Measurements from ENCODE around the gene HDLBP. TPM values are rescaled to one million over a fixed set of nuclear protein-coding genes. Genes with fewer than 3 reads are reported as not detected.
A peak's percentile ranks its signal among the peaks of the same experiment; 100 is the strongest.

The HDLBP gene
- total RNA-seq, 4 donors from 2014 or later = 361 to 651 (median 454) TPM

GRCh38 chr2:241225983-241226382 lies 89.5 kb downstream of the HDLBP start:
- Histone ChIP-seq H3K36me3 (peaks cover 0 to 49% (median 0%) of the 10 kb centered on the region in 3 donors), H3K9me3 (no peaks in the 10 kb centered on the region), H3K27ac (no peak overlapping the region), H3K4me3 (no peak overlapping the region), H3K4me1 (peaks cover 0 to 8% (median 0%) of the 10 kb centered on the region in 4 donors), H3K27me3 (no peaks in the 10 kb centered on the region)
- TF ChIP-seq POLR2A (IDR thresholded peaks at IDR 0.05) = no peak
- TF ChIP-seq CTCF (IDR thresholded peaks at IDR 0.05) = no peak
- no peak for DNase-seq

- peaks cover 0 to 45% (median 0%) of the 10 kb centered on the region in 3 donors for H3K36me3 ChIP-seq
- no peak overlapping the region for H3K4me3 ChIP-seq
- TF ChIP-seq POLR2A (IDR thresholded peaks at IDR 0.05) (no peak), CTCF (IDR thresholded peaks at IDR 0.05) (no peak)
- no peaks in the 10 kb centered on the region for H3K9me3 ChIP-seq
- DNase-seq = no peak
- H3K27me3 ChIP-seq = no peaks in the 10 kb centered on the region
- H3K4me1 ChIP-seq = peaks cover 0 to 8% (median 0%) of the 10 kb centered on the region in 4 donors
- H3K27ac ChIP-seq = no peak overlapping the region
Observed at GRCh38 chr2:241225545-241225944, 89.9 kb downstream of the HDLBP start.

GRCh38 chr2:241224851-241225438 lies 90.5 kb downstream of the HDLBP start:
- H3K36me3 ChIP-seq = peaks cover 0 to 39% (median 0%) of the 10 kb centered on the region in 3 donors
- TF ChIP-seq POLR2A (IDR thresholded peaks at IDR 0.05) = no peak
- no peak for TF ChIP-seq CTCF (IDR thresholded peaks at IDR 0.05)
- H3K27me3 ChIP-seq = no peaks in the 10 kb centered on the region
- peaks cover 0 to 8% (median 0%) of the 10 kb centered on the region in 4 donors for H3K4me1 ChIP-seq
- no peaks in the 10 kb centered on the region for H3K9me3 ChIP-seq
- no peak overlapping the region for H3K4me3 ChIP-seq
- H3K27ac ChIP-seq = no peak overlapping the region
- no peak for DNase-seq

GRCh38 chr2:241224018-241224850 lies 91.2 kb downstream of the HDLBP start:
- peak in 1 of 3 donors; percentile 51 for DNase-seq
- TF ChIP-seq CTCF (IDR thresholded peaks at IDR 0.05) = no peak
- TF ChIP-seq POLR2A (IDR thresholded peaks at IDR 0.05) = no peak

GRCh38 chr2:241223211-241224017 lies 92.1 kb downstream of the HDLBP start:
- no peak overlapping the region for H3K4me3 ChIP-seq
- H3K9me3 ChIP-seq = no peaks in the 10 kb centered on the region
- peaks cover 0 to 24% (median 0%) of the 10 kb centered on the region in 3 donors for H3K36me3 ChIP-seq
- H3K4me1 ChIP-seq = peaks cover 0 to 16% (median 0%) of the 10 kb centered on the region in 4 donors
- TF ChIP-seq CTCF (IDR thresholded peaks at IDR 0.05) = no peak
- TF ChIP-seq POLR2A (IDR thresholded peaks at IDR 0.05) = no peak
- no peaks in the 10 kb centered on the region for H3K27me3 ChIP-seq
- no peak overlapping the region for H3K27ac ChIP-seq
- DNase-seq = no peak

More at GRCh38 chr2:241224018-241224850, 91.2 kb downstream of the HDLBP start:
- Histone ChIP-seq H3K9me3 (no peaks in the 10 kb centered on the region), H3K27ac (no peak overlapping the region), H3K4me3 (no peak overlapping the region), H3K27me3 (no peaks in the 10 kb centered on the region), H3K4me1 (peaks cover 0 to 8% (median 0%) of the 10 kb centered on the region in 4 donors), H3K36me3 (peaks cover 0 to 32% (median 0%) of the 10 kb centered on the region in 3 donors)

All from Peyer's patch (tissue), 4 donors.